ENCODE results near the gene CACNA1D.

CACNA1D gene

GRCh38 chr3:53815651-53816050 is 321.2 kb downstream of the CACNA1D start:
- DNase-seq: no peak

- no peak for DNase-seq
Measured at GRCh38 chr3:53816425-53816824, 322.0 kb downstream of the CACNA1D start.

GRCh38 chr3:53817211-53817610 is 322.8 kb downstream of the CACNA1D start:
- no peak for DNase-seq

GRCh38 chr3:53817809-53818208 is 323.4 kb downstream of the CACNA1D start:
- DNase-seq: no peak

- no peak for DNase-seq
Measured at GRCh38 chr3:53818221-53819162, 324.1 kb downstream of the CACNA1D start.

- no peak for DNase-seq
Measured at GRCh38 chr3:53819163-53819868, 324.9 kb downstream of the CACNA1D start.

- no peak for DNase-seq
Measured at GRCh38 chr3:53820084-53820483, 325.7 kb downstream of the CACNA1D start.

GRCh38 chr3:53820756-53821580 is 326.6 kb downstream of the CACNA1D start:
- DNase-seq: no peak

GRCh38 chr3:53821631-53822121 is 327.3 kb downstream of the CACNA1D start:
- DNase-seq: no peak

- no peak for DNase-seq
Measured at GRCh38 chr3:53822331-53822741, 327.9 kb downstream of the CACNA1D start.

- no peak for DNase-seq
Measured at GRCh38 chr3:53823026-53823955, 328.9 kb downstream of the CACNA1D start.

GRCh38 chr3:53823956-53824657 is 329.7 kb downstream of the CACNA1D start:
- DNase-seq: no peak

GRCh38 chr3:53824795-53825194 is 330.4 kb downstream of the CACNA1D start:
- DNase-seq: no peak

GRCh38 chr3:53826048-53826447 is 331.6 kb downstream of the CACNA1D start:
- DNase-seq: no peak

GRCh38 chr3:53828581-53828980 is 334.2 kb downstream of the CACNA1D start:
- no peak for DNase-seq

- DNase-seq: no peak
Measured at GRCh38 chr3:53829605-53830004, 335.2 kb downstream of the CACNA1D start.

- no peak for DNase-seq
Measured at GRCh38 chr3:53830944-53831343, 336.5 kb downstream of the CACNA1D start.

GRCh38 chr3:53833053-53833645 is 338.7 kb downstream of the CACNA1D start:
- DNase-seq: no peak

GRCh38 chr3:53833700-53834099 is 339.3 kb downstream of the CACNA1D start:
- DNase-seq: no peak

GRCh38 chr3:53834429-53835095 is 340.2 kb downstream of the CACNA1D start:
- DNase-seq: no peak

All from NCI-H1694 (cell line).